T-helper 17 cell (primary cell): ENCODE measurements around the gene HLA-DRB1. TPM values are rescaled to one million over a fixed set of nuclear protein-coding genes. Genes with fewer than 3 reads are reported as not detected.

Experiments
- ATAC-seq: fragments of 150-1000 bp; cut with Tn5 transposase; 2 replicates; pipeline ENCODE4 v1.10.0; 2021; ENCODE audit warnings: mild to moderate bottlenecking, moderate library complexity
- DNase-seq, 3 donors: peaks; one replicate each; pipeline versions ENCODE4 v3.0.0 to v3.0.0-alpha.2; 2020 to 2021
- H3K9me3 ChIP-seq: one replicate; pipeline ENCODE4 v1.7.0; 2013; ENCODE audit warnings: low read length, mild to moderate bottlenecking; ENCODE audit not compliant: control insufficient read depth, poor library complexity, severe bottlenecking
- H3K27ac Mint-ChIP-seq: one replicate; pipeline ENCODE4 v1.8.0; 2022; ENCODE audit warnings: mild to moderate bottlenecking, moderate library complexity, mixed read lengths
- H3K27me3 Mint-ChIP-seq: one replicate; pipeline ENCODE4 v1.8.0; 2022; ENCODE audit warnings: mixed read lengths
- H3K36me3 Mint-ChIP-seq: one replicate; pipeline ENCODE4 v1.8.0; 2022; ENCODE audit warnings: low read depth, mixed read lengths
- H3K4me1 Mint-ChIP-seq: one replicate; pipeline ENCODE4 v1.8.0; 2022; ENCODE audit warnings: mild to moderate bottlenecking, mixed read lengths
- H3K4me3 Mint-ChIP-seq: one replicate; pipeline ENCODE4 v1.8.0; 2022; ENCODE audit warnings: mild to moderate bottlenecking, moderate library complexity, mixed read lengths
- total RNA-seq, 4 donors: library from RNA in 2 of 4; stranded (reverse) in 2 of 4; gene quantifications; one replicate each; pipeline ENCODE4 v1.2.3 and lab custom pipeline; 2022 to 2026

The HLA-DRB1 gene
- total RNA-seq, 2 donors from 2014 or later: 39.8 to 46.5 TPM

- H3K36me3 Mint-ChIP-seq: no peaks in the 10 kb centered on the region
- H3K27me3 Mint-ChIP-seq: no peaks in the 10 kb centered on the region
- no peak overlapping the region for H3K4me3 Mint-ChIP-seq
- DNase-seq (no peak), ATAC-seq (no peak)
- H3K27ac Mint-ChIP-seq: peak overlapping the region; percentile 91
- H3K4me1 Mint-ChIP-seq: peaks cover 30% of the 10 kb centered on the region
- H3K9me3 ChIP-seq: no peaks in the 10 kb centered on the region
These were observed 31.7 kb upstream of the HLA-DRB1 start for GRCh38 chr6:32621372-32621771.

DNA sequence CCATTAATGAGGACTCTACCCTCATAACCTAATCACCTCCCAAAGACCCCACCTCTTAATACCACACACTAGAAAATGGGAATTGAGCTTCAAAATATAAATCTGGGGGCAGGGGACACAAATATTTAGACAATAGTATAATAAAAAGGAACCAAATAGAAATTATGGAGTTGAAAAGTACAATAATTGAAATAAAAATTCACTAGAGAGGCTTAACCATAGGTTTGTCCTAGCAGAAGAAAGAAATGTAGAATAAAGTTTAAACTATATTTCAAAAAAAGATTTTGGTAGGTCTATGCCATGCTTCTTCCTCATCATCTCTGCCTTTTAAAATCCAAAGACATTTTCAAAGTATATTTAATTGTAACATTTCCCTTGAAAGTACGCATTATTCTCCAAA, 28.1 kb upstream of the HLA-DRB1 start:
- no peak overlapping the region for H3K4me3 Mint-ChIP-seq
- H3K4me1 Mint-ChIP-seq: peaks cover 8% of the 10 kb centered on the region
- no peak for ATAC-seq
- no peak overlapping the region for H3K27ac Mint-ChIP-seq
- no peak for DNase-seq
- no peaks in the 10 kb centered on the region for H3K27me3 Mint-ChIP-seq
- peaks cover 2% of the 10 kb centered on the region for H3K36me3 Mint-ChIP-seq
- H3K9me3 ChIP-seq: no peaks in the 10 kb centered on the region

DNA sequence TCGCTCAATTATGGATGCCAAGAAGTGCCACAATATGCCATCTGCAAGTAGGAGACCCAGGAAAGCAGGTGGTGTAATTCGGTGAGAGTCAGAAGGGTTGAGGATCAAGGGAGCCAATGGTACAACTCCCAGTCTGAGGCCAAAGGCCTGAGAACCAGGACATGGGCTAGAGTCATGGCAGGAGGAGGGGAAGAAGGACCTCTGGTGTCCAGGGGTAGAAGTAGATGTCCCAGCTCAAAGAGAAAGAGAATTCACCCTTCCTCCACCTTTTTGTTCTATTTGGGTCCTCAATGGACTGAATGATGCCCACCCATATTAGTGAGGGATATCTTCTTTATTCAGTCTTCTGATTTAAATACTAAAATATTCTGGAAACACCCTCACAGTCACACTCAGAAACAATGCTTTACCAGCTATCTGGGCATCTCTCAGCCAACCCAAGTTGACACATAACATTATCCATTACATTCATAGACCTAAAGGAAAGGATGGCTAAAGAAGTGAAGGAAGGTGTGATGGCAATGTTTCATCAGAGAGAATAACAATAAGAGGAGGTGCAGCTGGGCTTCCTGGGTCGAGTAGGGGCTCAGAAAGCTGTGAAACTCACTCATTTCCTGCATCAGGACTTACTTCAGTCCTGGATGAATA, 26.4 kb upstream of the HLA-DRB1 start:
- no peak overlapping the region for H3K27ac Mint-ChIP-seq
- DNase-seq: no peak
- no peak for ATAC-seq

GRCh38 chr6:32614366-32615081, 24.9 kb upstream of the HLA-DRB1 start:
- ATAC-seq: no peak
- Mint-ChIP-seq H3K4me1 (peaks cover 5% of the 10 kb centered on the region), H3K27ac (no peak overlapping the region), H3K27me3 (no peaks in the 10 kb centered on the region), H3K4me3 (no peak overlapping the region), H3K36me3 (peaks cover 2% of the 10 kb centered on the region)
- DNase-seq: no peak
- H3K9me3 ChIP-seq: no peaks in the 10 kb centered on the region

More for the DNA sequence above, 26.4 kb upstream of the HLA-DRB1 start:
- Mint-ChIP-seq H3K27me3 (no peaks in the 10 kb centered on the region), H3K4me1 (peaks cover 5% of the 10 kb centered on the region), H3K4me3 (no peak overlapping the region), H3K36me3 (peaks cover 2% of the 10 kb centered on the region)
- H3K9me3 ChIP-seq: no peaks in the 10 kb centered on the region

- no peak overlapping the region for H3K4me3 Mint-ChIP-seq
- peaks cover 2% of the 10 kb centered on the region for H3K36me3 Mint-ChIP-seq
- H3K27ac Mint-ChIP-seq: no peak overlapping the region
- H3K27me3 Mint-ChIP-seq: no peaks in the 10 kb centered on the region
- no peak for DNase-seq
- no peaks in the 10 kb centered on the region for H3K9me3 ChIP-seq
- no peak for ATAC-seq
- peaks cover 5% of the 10 kb centered on the region for H3K4me1 Mint-ChIP-seq
These were observed 23.8 kb upstream of the HLA-DRB1 start for GRCh38 chr6:32613475-32613874.

DNA sequence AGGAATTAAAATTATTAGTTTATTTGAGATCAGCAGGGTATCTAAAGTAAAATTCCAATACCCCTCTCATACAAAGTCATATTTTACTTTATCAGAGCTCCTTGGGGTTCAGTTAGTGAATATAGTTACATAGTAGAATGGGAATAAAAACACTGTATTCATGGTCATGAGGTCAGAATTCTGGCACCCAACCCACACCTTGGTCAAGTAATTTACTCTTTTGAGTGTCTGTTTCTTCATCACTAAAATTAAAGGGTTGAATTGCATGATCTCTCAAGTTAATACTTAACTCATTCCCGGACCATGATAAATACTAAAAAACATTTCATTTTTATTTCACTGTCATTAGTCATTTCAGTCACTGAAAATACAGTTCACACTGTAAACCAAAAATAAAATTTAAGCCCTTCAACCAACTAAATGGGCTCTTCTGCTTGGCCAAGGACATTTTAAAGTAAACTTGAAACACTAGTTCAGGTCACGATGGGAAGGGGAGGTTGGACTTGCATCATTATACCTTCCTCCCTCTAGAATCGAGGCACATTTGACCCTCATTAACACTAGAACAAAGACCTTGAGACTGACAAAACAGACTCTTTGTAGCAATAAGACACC, 21.1 kb upstream of the HLA-DRB1 start:
- ATAC-seq: no peak
- no peaks in the 10 kb centered on the region for H3K9me3 ChIP-seq
- H3K27ac Mint-ChIP-seq: no peak overlapping the region
- H3K36me3 Mint-ChIP-seq: no peaks in the 10 kb centered on the region
- DNase-seq: no peak
- H3K4me1 Mint-ChIP-seq: peaks cover 8% of the 10 kb centered on the region
- H3K4me3 Mint-ChIP-seq: no peak overlapping the region
- H3K27me3 Mint-ChIP-seq: no peaks in the 10 kb centered on the region

DNA sequence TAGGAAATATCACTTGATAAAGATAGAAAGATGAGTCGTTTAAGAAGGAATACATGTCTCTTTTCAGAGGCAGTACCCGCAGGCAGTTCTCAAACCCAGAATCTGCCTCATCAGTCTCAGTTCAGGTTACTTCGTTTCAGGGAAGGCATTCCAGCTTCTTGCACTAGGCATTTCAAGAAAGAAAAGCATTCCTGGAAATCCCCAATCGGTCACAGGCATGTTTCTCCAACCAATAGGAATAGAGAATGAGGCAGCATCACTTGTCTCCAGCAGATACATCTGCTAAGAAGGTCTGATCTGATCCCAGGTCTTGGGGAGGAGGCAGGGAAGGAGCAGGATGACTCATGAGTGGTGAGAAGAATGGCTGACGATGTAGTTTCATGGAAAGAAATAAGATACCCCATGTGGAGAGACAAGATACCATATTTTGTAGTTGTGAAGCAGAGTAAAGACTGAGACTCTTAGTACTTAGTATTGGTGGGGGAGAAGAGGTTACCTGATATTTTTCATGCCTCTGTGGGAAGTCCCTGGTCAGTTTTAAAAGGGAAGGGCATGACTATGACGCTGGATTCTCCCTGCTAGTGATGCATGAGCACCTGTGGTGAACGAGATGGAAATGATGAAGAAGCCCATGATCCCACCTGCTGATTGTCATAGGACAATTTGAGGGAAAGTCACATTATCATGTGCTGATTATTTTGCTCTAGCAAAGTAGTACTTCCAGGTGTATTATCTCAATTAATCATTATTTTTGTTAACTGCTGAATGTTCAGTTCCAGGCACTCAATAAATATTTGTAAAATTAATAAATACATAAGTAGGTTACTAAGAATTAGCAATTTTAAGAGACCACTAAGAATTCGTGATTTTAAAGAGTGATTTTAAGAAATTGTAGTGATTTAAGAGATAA, 20.3 kb upstream of the HLA-DRB1 start:
- no peak overlapping the region for H3K27ac Mint-ChIP-seq
- DNase-seq (peak; percentile 23 to 29 (median 24)), ATAC-seq (peak; percentile 92)
- H3K36me3 Mint-ChIP-seq: no peaks in the 10 kb centered on the region
- H3K27me3 Mint-ChIP-seq: no peaks in the 10 kb centered on the region
- no peaks in the 10 kb centered on the region for H3K9me3 ChIP-seq
- H3K4me1 Mint-ChIP-seq: peaks cover 8% of the 10 kb centered on the region
- H3K4me3 Mint-ChIP-seq: no peak overlapping the region

DNA sequence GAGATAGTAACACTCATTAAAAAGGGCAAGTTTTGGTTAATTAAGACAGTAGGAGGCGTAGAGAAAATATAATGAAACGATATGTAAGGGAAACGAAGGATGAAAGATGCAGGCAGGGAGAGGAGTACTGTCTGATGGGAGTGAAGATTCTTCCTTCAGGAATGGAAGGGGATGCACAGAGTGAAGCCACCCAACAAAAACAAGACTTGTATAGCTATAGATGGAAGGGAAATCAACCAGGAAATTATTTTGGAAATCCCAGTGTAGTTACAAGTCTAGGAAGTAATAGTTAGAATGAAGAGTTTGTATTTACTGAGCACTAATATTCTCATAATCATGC, 19.7 kb upstream of the HLA-DRB1 start:
- Mint-ChIP-seq H3K4me1 (peaks cover 12% of the 10 kb centered on the region), H3K27me3 (no peaks in the 10 kb centered on the region), H3K27ac (no peak overlapping the region), H3K4me3 (no peak overlapping the region), H3K36me3 (no peaks in the 10 kb centered on the region)
- DNase-seq (no peak), ATAC-seq (no peak)
- H3K9me3 ChIP-seq: no peaks in the 10 kb centered on the region

DNA sequence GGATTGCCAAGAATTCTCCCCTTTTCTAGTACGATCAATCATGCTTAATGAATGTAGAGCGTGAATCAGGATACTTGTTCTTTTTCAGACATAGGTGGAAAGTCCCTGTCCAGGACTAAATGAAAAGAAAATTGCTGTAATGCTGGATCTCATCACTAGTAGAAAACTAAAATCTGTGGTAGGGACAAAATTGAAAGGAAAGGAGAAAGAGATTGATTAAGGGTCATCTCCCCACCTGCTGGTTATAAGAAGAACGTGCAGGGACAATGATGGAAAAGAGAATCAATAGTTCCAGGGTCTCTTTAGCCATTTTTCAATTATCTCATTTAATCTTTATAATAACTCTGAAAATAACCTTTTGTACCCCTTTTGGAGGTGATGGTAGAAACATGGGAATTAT, 18.7 kb upstream of the HLA-DRB1 start:
- Mint-ChIP-seq H3K27ac (no peak overlapping the region), H3K36me3 (no peaks in the 10 kb centered on the region), H3K4me3 (no peak overlapping the region), H3K4me1 (peaks cover 17% of the 10 kb centered on the region), H3K27me3 (no peaks in the 10 kb centered on the region)
- DNase-seq (no peak), ATAC-seq (no peak)
- no peaks in the 10 kb centered on the region for H3K9me3 ChIP-seq

- H3K4me1 Mint-ChIP-seq: peaks cover 17% of the 10 kb centered on the region
- no peak overlapping the region for H3K27ac Mint-ChIP-seq
- ATAC-seq: no peak
- H3K36me3 Mint-ChIP-seq: no peaks in the 10 kb centered on the region
- no peaks in the 10 kb centered on the region for H3K27me3 Mint-ChIP-seq
- no peak overlapping the region for H3K4me3 Mint-ChIP-seq
- DNase-seq: no peak
- H3K9me3 ChIP-seq: no peaks in the 10 kb centered on the region
These were observed 18.3 kb upstream of the HLA-DRB1 start for GRCh38 chr6:32607988-32608298.

DNA sequence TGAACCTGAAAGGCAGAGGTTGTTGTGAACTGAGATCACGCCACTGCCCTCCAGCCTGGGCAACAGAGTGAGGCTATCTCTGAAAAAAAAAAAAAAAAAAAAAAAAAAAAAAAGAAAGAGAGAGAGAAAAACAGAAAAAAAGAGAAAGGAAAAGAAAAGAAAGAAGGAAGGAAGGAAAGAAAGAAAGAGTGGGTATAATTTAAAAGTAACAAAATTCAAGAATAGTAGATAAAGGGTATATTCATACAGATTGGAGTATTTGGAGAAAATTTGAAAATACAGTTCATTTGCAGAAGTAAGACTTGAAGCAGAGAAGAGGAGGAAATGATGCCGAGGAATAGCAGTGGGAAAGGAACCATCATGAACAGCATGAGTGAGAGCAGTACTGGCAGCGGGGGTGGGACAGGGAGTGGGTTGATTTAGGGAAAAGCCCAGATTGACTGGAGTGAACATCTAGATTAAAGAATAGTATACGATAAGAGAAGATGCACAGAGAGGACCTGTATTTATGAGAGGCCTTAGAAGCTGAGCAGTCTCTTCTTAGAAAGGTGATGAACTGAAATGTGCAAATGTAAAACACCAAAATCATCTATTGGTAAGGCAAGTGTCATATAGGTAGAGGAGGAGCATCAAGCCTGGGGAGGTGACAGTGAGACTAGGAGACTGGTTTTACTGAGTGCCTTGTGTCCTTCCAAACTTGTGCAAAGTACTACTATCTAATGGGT, 17.8 kb upstream of the HLA-DRB1 start:
- no peaks in the 10 kb centered on the region for H3K9me3 ChIP-seq
- DNase-seq (no peak), ATAC-seq (no peak)
- H3K27me3 Mint-ChIP-seq: no peaks in the 10 kb centered on the region
- no peak overlapping the region for H3K4me3 Mint-ChIP-seq
- H3K4me1 Mint-ChIP-seq: peaks cover 17% of the 10 kb centered on the region
- no peak overlapping the region for H3K27ac Mint-ChIP-seq
- H3K36me3 Mint-ChIP-seq: no peaks in the 10 kb centered on the region

- Mint-ChIP-seq H3K4me3 (peak overlapping the region; percentile 39), H3K36me3 (no peaks in the 10 kb centered on the region), H3K27ac (peak overlapping the region; percentile 6), H3K4me1 (peaks cover 14% of the 10 kb centered on the region), H3K27me3 (no peaks in the 10 kb centered on the region)
- H3K9me3 ChIP-seq: no peaks in the 10 kb centered on the region
- peak; percentile 76 for ATAC-seq
- no peak for DNase-seq
These were observed 14.8 kb upstream of the HLA-DRB1 start for GRCh38 chr6:32604434-32604877.
